Suprapubic skin (tissue), 4 donors: ENCODE data around the gene NEIL1. TPM values are rescaled to one million over a fixed set of nuclear protein-coding genes. Genes with fewer than 3 reads are reported as not detected.
A peak's percentile ranks its signal among the peaks of the same experiment; 100 is the strongest.
"Not testable (repeated sequence)": the region's sequence is repeated elsewhere in the genome, so short reads cannot be mapped to it uniquely, and the experiment has no call there.

Experiments used
- DNase-seq, 2 donors: peaks; one replicate each; pipeline ENCODE4 v3.0.0-alpha.2; 2019; ENCODE audit warnings: low spot score in 2 of 2
- H3K27ac ChIP-seq: fragments of 200-600 bp; sonication (generic); one replicate; pipeline ENCODE4 v1.5.1; 2019
- H3K27me3 ChIP-seq: fragments of 200-600 bp; sonication (generic); one replicate; pipeline ENCODE4 v1.5.1; 2019
- H3K36me3 ChIP-seq: fragments of 200-600 bp; sonication (generic); one replicate; pipeline ENCODE4 v1.5.1; 2019
- H3K4me1 ChIP-seq: fragments of 200-600 bp; sonication (generic); one replicate; pipeline ENCODE4 v1.5.1; 2019
- H3K4me3 ChIP-seq: fragments of 200-600 bp; sonication (generic); one replicate; pipeline ENCODE4 v1.5.1; 2019; ENCODE audit warnings: mild to moderate bottlenecking
- H3K9me3 ChIP-seq: fragments of 200-600 bp; sonication (generic); one replicate; pipeline ENCODE4 v1.5.1; 2019
- CTCF ChIP-seq, 2 donors: fragments of 200-600 bp in 1 of 2; fragments of 450-650 bp in 1 of 2; sonication (generic) in 1 of 2; IDR thresholded peaks; one replicate each; pipeline ENCODE4 v1.5.1; 2016 to 2019; ENCODE audit warnings: antibody characterized with exemption in 2 of 2, mild to moderate bottlenecking in 1 of 2, moderate library complexity in 1 of 2
- EP300 ChIP-seq: sonication (generic); formaldehyde crosslinking; IDR thresholded peaks from one replicate; pipeline ENCODE4 v1.6.1; 2017; ENCODE audit warnings: antibody characterized with exemption
- POLR2A ChIP-seq, 2 donors: fragments of 450-650 bp; IDR thresholded peaks; one replicate each; pipeline ENCODE4 v1.6.1; 2017; ENCODE audit warnings: antibody characterized with exemption in 2 of 2, mild to moderate bottlenecking in 2 of 2, moderate library complexity in 2 of 2
- POLR2AphosphoS5 ChIP-seq, 3 donors: sonication (generic); formaldehyde crosslinking; IDR thresholded peaks; one replicate each; pipeline ENCODE4 v1.6.1; 2017; ENCODE audit warnings: antibody characterized with exemption in 3 of 3
- WGBS: methylation state at CpG from one replicate; pipeline ENCODE4 v1.1.5; 2018; 5-methylcytosine and 5-hydroxymethylcytosine counted together
- total RNA-seq, 4 donors: library from RNA; depleted of rRNA; stranded (reverse); fragments of >200 nt; gene quantifications; one replicate each; pipeline ENCODE4 v1.1.0, GENCODE V29; 2016

Gene NEIL1
- 100 to 1,000 TPM in 1 of 4 donors, 10 to 100 TPM in 3; 26.3 to 123 (median 38.0) TPM for total RNA-seq

- Histone ChIP-seq H3K4me3 (peak within 1 kb of the TSS; percentile 95), H3K27ac (peak within 1 kb of the TSS; percentile 71), H3K36me3 (no peaks in the 10 kb centered on the region), H3K9me3 (no peaks in the 10 kb centered on the region), H3K27me3 (no peaks in the 10 kb centered on the region), H3K4me1 (peaks cover 24% of the 10 kb centered on the region)
- WGBS: 21% methylated on average over 20 of the region's 20 CpGs
- no peak for TF ChIP-seq POLR2A (IDR thresholded peaks at IDR 0.05)
- TF ChIP-seq POLR2AphosphoS5 (IDR thresholded peaks at IDR 0.05): peak in 1 of 3 donors; percentile 28
- no peak for DNase-seq
Measured at GRCh38 chr15:75346796-75347221, at the start of gene NEIL1. TSS of gene NEIL1 (plus strand) at chr15:75347039. CDS start at chr15:75348906, 1,867 bp downstream.

- not testable (repeated sequence) for H3K4me1 ChIP-seq, H3K4me3 ChIP-seq, DNase-seq, H3K9me3 ChIP-seq, H3K27ac ChIP-seq, H3K27me3 ChIP-seq, H3K36me3 ChIP-seq
- 83% methylated on average over 1 of the region's 13 CpGs for WGBS
Measured at GRCh38 chr15:75298541-75299310, 48.1 kb upstream of the NEIL1 start.

- H3K36me3 ChIP-seq, H3K4me1 ChIP-seq, H3K27me3 ChIP-seq, H3K4me3 ChIP-seq, H3K27ac ChIP-seq, DNase-seq, H3K9me3 ChIP-seq: not testable (repeated sequence)
- no CpG with 5 or more reads among the region's 6 CpGs for WGBS
- TF ChIP-seq CTCF (IDR thresholded peaks at IDR 0.05): peak in 1 of 2 donors; percentile 59
Measured at GRCh38 chr15:75299311-75299688, 47.5 kb upstream of the NEIL1 start.

GRCh38 chr15:75300026-75300425 lies 46.8 kb upstream of the NEIL1 start:
- H3K27me3 ChIP-seq, DNase-seq, H3K36me3 ChIP-seq, H3K9me3 ChIP-seq, H3K27ac ChIP-seq, H3K4me3 ChIP-seq, H3K4me1 ChIP-seq: not testable (repeated sequence)
- 69% methylated on average over 5 of the region's 6 CpGs for WGBS

GRCh38 chr15:75302318-75302717 lies 44.5 kb upstream of the NEIL1 start:
- H3K4me3 ChIP-seq: no peak overlapping the region
- H3K9me3 ChIP-seq: no peaks in the 10 kb centered on the region
- DNase-seq: no peak
- no peak overlapping the region for H3K27ac ChIP-seq
- TF ChIP-seq CTCF (IDR thresholded peaks at IDR 0.05) (no peak), POLR2A (IDR thresholded peaks at IDR 0.05) (no peak), POLR2AphosphoS5 (IDR thresholded peaks at IDR 0.05) (no peak), EP300 (no peak)
- H3K27me3 ChIP-seq: peaks cover 10% of the 10 kb centered on the region
- H3K36me3 ChIP-seq: no peaks in the 10 kb centered on the region
- WGBS: 85% methylated on average over 7 of the region's 9 CpGs
- no peaks in the 10 kb centered on the region for H3K4me1 ChIP-seq

GRCh38 chr15:75302753-75303152 lies 44.1 kb upstream of the NEIL1 start:
- 89% methylated on average over 4 of the region's 4 CpGs for WGBS
- H3K9me3 ChIP-seq, H3K4me1 ChIP-seq, H3K27ac ChIP-seq, DNase-seq, H3K36me3 ChIP-seq, H3K4me3 ChIP-seq: not testable (repeated sequence)
- peaks cover 12% of the 10 kb centered on the region for H3K27me3 ChIP-seq

GRCh38 chr15:75306188-75306587 lies 40.7 kb upstream of the NEIL1 start:
- 70% methylated on average over 3 of the region's 3 CpGs for WGBS
- Histone ChIP-seq H3K9me3 (no peaks in the 10 kb centered on the region), H3K27ac (no peak overlapping the region), H3K4me1 (no peaks in the 10 kb centered on the region), H3K4me3 (no peak overlapping the region), H3K36me3 (no peaks in the 10 kb centered on the region), H3K27me3 (peaks cover 23% of the 10 kb centered on the region)
- no peak for DNase-seq
- no peak for TF ChIP-seq CTCF (IDR thresholded peaks at IDR 0.05)
- no peak for TF ChIP-seq POLR2AphosphoS5 (IDR thresholded peaks at IDR 0.05)
- no peak for TF ChIP-seq POLR2A (IDR thresholded peaks at IDR 0.05)
- TF ChIP-seq EP300: no peak
